SK-N-SH treated with all-trans-retinoic acid at 6 μM for 48 hours (cell line): ENCODE data around the gene GLIPR2.

ENCODE experiments used
- ATAC-seq: fragments of 200-7000 bp; cut with Tn5 transposase; 3 replicates; pipeline ENCODE4 v1.9.1; 2020; ENCODE audit warnings: mild to moderate bottlenecking, moderate library complexity
- ARNTL ChIP-seq: fragments of 450-650 bp; formaldehyde crosslinking; IDR thresholded peaks from 2 replicates; pipeline ENCODE4 v1.5.0; 2020; ENCODE audit warnings: low read depth, mild to moderate bottlenecking, moderate library complexity, borderline replicate concordance
- BACH2 ChIP-seq: fragments of 250-450 bp; sonication (Bioruptor Pico); IDR thresholded peaks from 2 replicates; pipeline ENCODE4 v1.9.0; 2021; ENCODE audit warnings: mild to moderate bottlenecking, borderline replicate concordance
- CREB5 ChIP-seq: fragments of 250-450 bp; sonication (Bioruptor Pico); IDR thresholded peaks from 2 replicates; pipeline ENCODE4 v1.5.1; 2020; ENCODE audit warnings: low read depth, mild to moderate bottlenecking, moderate library complexity
- ESRRG ChIP-seq: fragments of 250-450 bp; sonication (Bioruptor Pico); IDR thresholded peaks from 2 replicates; pipeline ENCODE4 v1.6.1; 2021; ENCODE audit warnings: mild to moderate bottlenecking
- GLIS3 ChIP-seq: fragments of 250-450 bp; sonication (Bioruptor Pico); IDR thresholded peaks from 2 replicates; pipeline ENCODE4 v1.5.0; 2020; ENCODE audit warnings: mild to moderate bottlenecking, moderate library complexity
- ISL1 ChIP-seq: fragments of 250-450 bp; sonication (Bioruptor Pico); IDR thresholded peaks from 2 replicates; pipeline ENCODE4 v2.1.2; 2022; ENCODE audit warnings: mild to moderate bottlenecking, moderate library complexity
- OSR1 ChIP-seq: fragments of 250-450 bp; sonication (Bioruptor Pico); IDR thresholded peaks from 2 replicates; pipeline ENCODE4 v1.8.0; 2022; ENCODE audit warnings: moderate library complexity, mild to moderate bottlenecking, inconsistent platforms
- PATZ1 ChIP-seq: fragments of 250-450 bp; sonication (Bioruptor Pico); IDR thresholded peaks from 2 replicates; pipeline ENCODE4 v1.8.0; 2020; ENCODE audit warnings: mild to moderate bottlenecking, moderate library complexity, borderline replicate concordance
- POU6F1 ChIP-seq: fragments of 250-450 bp; sonication (Bioruptor Pico); IDR thresholded peaks from 2 replicates; pipeline ENCODE4 v1.8.0; 2021; ENCODE audit warnings: low read depth, mild to moderate bottlenecking, moderate library complexity, borderline replicate concordance
- PPARA ChIP-seq: fragments of 250-450 bp; sonication (Bioruptor Pico); IDR thresholded peaks from 2 replicates; pipeline ENCODE4 v1.5.0; 2020; ENCODE audit warnings: mild to moderate bottlenecking, borderline replicate concordance
- RARB ChIP-seq: fragments of 250-450 bp; sonication (Bioruptor Pico); IDR thresholded peaks from 2 replicates; pipeline ENCODE4 v1.8.0; 2021; ENCODE audit warnings: mild to moderate bottlenecking, moderate library complexity
- SNAI2 ChIP-seq: fragments of 250-450 bp; sonication (Bioruptor Pico); IDR thresholded peaks from 2 replicates; pipeline ENCODE4 v1.5.0; 2020; ENCODE audit warnings: mild to moderate bottlenecking, moderate library complexity
- TCF4 ChIP-seq: fragments of 250-450 bp; sonication (Bioruptor Pico); IDR thresholded peaks from 2 replicates; pipeline ENCODE4 v1.8.0; 2021; ENCODE audit warnings: mild to moderate bottlenecking, moderate library complexity, borderline replicate concordance
- TOX ChIP-seq: fragments of 250-450 bp; sonication (Bioruptor Pico); IDR thresholded peaks from 2 replicates; pipeline ENCODE4 v1.8.0; 2021; ENCODE audit warnings: mild to moderate bottlenecking, moderate library complexity, borderline replicate concordance
- TSHZ2 ChIP-seq: fragments of 250-450 bp; sonication (Bioruptor Pico); IDR thresholded peaks from 2 replicates; pipeline ENCODE4 v1.5.0; 2020; ENCODE audit warnings: mild to moderate bottlenecking, moderate library complexity
- ZC3H10 ChIP-seq: fragments of 250-450 bp; sonication (Bioruptor Pico); IDR thresholded peaks from 2 replicates; pipeline ENCODE4 v1.5.1; 2021; ENCODE audit warnings: mild to moderate bottlenecking, moderate library complexity
- ZFP3 ChIP-seq: fragments of 250-450 bp; sonication (Bioruptor Pico); IDR thresholded peaks from 2 replicates; pipeline ENCODE4 v1.5.0; 2020; ENCODE audit warnings: mild to moderate bottlenecking, moderate library complexity
- ZFP30 ChIP-seq: fragments of 450-650 bp; formaldehyde crosslinking; IDR thresholded peaks from 2 replicates; pipeline ENCODE4 v1.5.0; 2022; ENCODE audit warnings: mild to moderate bottlenecking, moderate library complexity
- ZNF70 ChIP-seq: fragments of 450-650 bp; formaldehyde crosslinking; IDR thresholded peaks from 2 replicates; pipeline ENCODE4 v1.5.0; 2020; ENCODE audit warnings: mild to moderate bottlenecking, moderate library complexity
- ZNF8 ChIP-seq: fragments of 450-650 bp; formaldehyde crosslinking; IDR thresholded peaks from 2 replicates; pipeline ENCODE4 v1.5.0; 2020; ENCODE audit warnings: mild to moderate bottlenecking, moderate library complexity

GLIPR2 gene

GRCh38 chr9:36191290-36191645, 54.7 kb downstream of the GLIPR2 start (continued):
- TF ChIP-seq TSHZ2 (CRISPR knock-in tag) (no peak), ZC3H10 (no peak), ARNTL (no peak), ZFP3 (CRISPR knock-in tag) (no peak), ZNF8 (no peak)

- no peak for TF ChIP-seq TCF4 (CRISPR knock-in tag)
- no peak for TF ChIP-seq GLIS3 (CRISPR knock-in tag)
- no peak for TF ChIP-seq ESRRG (CRISPR knock-in tag)
- TF ChIP-seq POU6F1 (CRISPR knock-in tag) = no peak
- no peak for TF ChIP-seq PPARA
- TF ChIP-seq PATZ1 (CRISPR knock-in tag) = no peak
- TF ChIP-seq SNAI2 (CRISPR knock-in tag) = no peak
- TF ChIP-seq ISL1 (CRISPR knock-in tag) = no peak
- no peak for TF ChIP-seq ARNTL
- no peak for ATAC-seq
These were observed 55.2 kb downstream of the GLIPR2 start for GRCh38 chr9:36191686-36192085.

GRCh38 chr9:36192196-36192595, 55.7 kb downstream of the GLIPR2 start:
- TF ChIP-seq ZNF70 (no peak), OSR1 (CRISPR knock-in tag) (no peak)
- ATAC-seq = peak; percentile 15

GRCh38 chr9:36193023-36193422, 56.5 kb downstream of the GLIPR2 start:
- ATAC-seq = no peak
- TF ChIP-seq ZFP3 (CRISPR knock-in tag) (no peak), CREB5 (CRISPR knock-in tag) (no peak), TOX (CRISPR knock-in tag) (no peak), ARNTL (no peak), ESRRG (CRISPR knock-in tag) (no peak), TCF4 (CRISPR knock-in tag) (no peak), POU6F1 (CRISPR knock-in tag) (no peak), ZFP30 (no peak), ISL1 (CRISPR knock-in tag) (no peak), RARB (CRISPR knock-in tag) (no peak), PATZ1 (CRISPR knock-in tag) (no peak), BACH2 (no peak), ZNF8 (no peak), ZNF70 (no peak), OSR1 (CRISPR knock-in tag) (no peak), PPARA (no peak), TSHZ2 (CRISPR knock-in tag) (no peak), ZC3H10 (no peak)
